ENCODE data around the gene MAP2K5.

MAP2K5 gene

DNA sequence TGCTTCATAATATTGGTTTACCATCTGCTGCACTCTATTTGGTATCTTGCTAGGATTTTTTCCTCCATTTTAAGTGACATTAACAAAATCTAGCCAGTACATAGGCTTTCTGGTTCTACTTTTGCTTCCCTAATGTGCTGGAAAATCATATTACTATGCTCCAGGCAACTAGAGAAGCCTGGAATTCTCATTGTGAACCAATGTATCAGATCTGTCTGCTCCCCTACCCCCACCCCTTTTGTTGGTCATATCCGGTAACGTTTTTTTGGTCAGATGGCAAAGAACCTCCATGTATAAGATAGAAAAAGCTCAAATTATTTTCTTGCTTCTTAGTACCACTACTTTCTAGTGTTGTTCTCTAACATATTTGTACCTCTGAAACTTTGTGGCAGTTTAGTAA lies 17.1 kb downstream of the MAP2K5 start:
- DNase-seq (ENCODE audit: low read depth): no peak

DNA sequence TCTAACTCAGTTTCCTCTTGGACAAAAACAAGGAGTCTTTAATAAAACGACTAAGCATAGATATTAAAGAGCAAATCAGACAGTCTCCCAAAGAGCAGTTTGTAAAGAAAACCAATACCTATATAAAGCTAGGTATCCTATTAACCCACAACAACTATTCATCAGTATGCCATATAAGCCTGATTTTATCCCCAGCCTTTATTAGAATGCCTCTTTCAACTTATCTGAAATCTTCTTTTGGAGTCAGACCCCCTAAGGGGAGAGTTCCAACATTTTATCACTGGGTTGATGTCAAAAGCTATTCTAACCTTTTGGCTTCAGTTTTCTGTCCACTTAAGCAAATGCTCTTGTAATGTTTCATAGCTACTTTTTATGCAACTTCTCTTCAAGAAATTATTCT lies 17.8 kb downstream of the MAP2K5 start:
- DNase-seq (ENCODE audit: low read depth): no peak

DNA sequence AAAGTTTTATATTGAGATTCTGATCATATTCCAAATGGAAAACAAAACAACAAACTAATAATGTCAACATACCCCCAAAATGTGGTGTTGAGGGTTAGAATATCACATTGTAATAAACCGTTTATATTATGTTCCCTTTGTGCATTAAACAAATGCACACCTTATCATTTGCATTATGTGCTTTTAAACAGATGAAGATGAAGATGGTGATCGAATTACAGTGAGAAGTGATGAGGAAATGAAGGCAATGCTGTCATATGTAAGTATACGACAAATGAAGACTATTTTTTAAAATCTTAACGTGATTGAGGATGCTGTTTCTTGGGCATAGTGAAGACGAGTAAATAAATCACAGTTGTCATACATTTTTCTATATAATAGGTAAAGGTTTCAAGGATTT lies 20.6 kb downstream of the MAP2K5 start:
- DNase-seq (ENCODE audit: low read depth): no peak

DNA sequence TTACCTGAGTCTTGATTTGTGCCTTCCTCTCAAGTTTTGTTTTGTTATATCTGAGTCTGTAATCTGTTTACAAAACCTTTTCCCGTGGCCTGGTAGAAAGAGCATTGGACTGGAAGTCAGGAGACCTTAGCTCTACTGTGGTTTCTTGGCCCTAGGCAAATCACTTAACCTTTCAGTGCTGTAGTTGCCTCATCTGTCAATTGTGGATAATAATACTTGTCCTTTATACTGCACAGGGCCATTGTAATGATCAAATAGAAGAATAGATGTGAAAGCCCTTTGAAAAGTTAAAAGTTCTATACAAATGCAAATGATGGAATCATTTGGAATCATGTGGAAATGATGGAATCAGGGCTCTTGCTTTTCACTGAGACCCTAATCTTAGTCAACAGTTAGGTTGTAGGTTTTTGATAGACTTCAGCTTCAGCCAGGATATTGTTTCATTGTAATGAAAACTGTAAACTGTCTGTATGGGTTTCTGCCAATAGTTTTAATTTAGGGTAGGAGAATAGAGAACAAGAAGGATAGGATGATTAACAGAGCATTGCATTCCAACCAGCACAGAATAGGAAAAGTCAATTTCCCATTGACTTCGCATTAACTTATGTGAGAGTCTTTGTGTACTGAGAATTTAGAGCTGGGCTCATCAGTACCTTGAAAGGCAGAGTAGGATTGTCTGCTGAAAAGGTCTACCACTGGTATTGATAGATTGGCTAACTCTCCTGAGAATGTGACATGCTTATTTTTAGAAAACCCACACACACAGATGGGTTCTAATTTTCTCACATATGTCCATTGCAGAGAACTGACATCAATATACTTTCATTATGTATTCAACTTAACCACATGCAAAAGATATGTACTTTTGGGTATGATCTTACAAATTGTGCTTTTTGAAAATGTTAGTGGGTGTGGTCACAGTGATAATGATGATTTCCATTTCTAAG lies 21.8 kb downstream of the MAP2K5 start:
- DNase-seq (ENCODE audit: low read depth): no peak

DNA sequence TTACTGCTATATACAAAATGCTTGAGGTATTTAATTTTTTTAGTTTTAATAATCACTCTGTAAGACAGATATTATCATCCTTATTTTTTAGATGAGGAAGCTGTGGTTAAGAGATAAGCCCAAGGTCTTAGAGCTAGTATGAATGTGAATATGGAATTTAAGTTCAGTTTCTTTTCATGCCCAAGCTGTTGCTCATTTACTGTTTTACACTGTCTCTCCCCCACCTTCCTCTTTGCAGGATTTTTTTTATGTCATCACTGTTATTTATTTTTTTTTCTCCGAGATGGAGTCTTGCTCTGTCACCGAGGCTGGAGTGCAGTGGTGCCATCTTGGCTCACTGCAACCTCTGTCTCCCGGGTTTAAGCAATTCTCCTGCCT lies 22.5 kb downstream of the MAP2K5 start:
- DNase-seq (ENCODE audit: low read depth): no peak

DNA sequence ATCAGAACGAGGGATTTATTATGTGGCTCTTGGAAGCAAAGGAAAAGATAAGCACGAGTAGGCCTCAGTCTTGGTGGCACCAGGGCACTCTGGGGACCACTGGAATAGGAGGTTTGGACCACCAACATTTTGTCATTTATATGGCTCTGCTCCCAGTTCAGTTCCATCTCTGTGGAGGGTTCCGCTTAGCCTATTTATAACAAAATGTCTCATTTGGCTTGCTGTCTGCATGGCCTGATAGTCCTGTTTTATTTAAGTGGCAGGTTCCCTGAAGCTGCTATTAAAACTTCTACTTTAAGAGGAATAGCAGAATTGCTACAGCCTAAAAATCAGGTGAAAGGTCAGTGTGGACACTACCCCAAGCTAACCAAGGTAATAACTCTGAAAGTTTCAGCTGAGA lies 27.2 kb downstream of the MAP2K5 start:
- DNase-seq (ENCODE audit: low read depth): no peak

DNA sequence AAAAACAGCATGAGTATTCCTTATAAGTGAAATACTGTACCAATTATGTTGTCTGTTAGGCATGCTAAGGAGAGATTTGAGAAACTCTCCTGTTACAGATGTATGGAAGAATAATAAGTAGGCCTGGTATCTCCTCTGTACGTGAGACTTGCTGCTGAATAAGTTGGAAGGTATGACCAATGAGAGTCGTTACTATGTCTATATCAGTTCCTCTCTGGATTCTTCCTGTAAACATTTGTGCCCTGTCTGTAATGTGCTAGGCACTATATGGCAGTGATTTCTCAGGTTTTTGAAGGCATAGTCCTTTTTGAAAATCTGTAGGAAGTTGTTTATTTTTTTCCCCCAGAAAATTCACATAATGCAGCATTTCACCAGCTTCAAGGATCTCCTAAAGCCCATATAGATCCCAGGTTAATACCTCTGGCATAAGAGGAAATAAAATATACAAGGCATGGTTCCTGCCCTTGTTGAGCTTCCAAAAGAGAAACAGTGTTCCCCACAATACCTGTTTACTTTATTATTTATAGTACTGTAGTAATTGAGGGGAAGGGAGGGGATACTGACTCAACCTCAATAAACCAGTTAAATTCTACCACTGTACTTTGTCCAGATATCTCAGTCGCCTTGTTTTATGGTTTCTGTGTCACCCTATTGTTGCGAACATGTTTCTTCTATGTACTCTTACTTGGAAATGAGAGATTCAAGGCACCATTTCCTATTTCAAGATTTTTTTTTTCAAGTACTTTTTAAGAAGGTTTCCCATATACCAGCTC lies 28.6 kb downstream of the MAP2K5 start:
- no peak for DNase-seq (ENCODE audit: low read depth)

DNA sequence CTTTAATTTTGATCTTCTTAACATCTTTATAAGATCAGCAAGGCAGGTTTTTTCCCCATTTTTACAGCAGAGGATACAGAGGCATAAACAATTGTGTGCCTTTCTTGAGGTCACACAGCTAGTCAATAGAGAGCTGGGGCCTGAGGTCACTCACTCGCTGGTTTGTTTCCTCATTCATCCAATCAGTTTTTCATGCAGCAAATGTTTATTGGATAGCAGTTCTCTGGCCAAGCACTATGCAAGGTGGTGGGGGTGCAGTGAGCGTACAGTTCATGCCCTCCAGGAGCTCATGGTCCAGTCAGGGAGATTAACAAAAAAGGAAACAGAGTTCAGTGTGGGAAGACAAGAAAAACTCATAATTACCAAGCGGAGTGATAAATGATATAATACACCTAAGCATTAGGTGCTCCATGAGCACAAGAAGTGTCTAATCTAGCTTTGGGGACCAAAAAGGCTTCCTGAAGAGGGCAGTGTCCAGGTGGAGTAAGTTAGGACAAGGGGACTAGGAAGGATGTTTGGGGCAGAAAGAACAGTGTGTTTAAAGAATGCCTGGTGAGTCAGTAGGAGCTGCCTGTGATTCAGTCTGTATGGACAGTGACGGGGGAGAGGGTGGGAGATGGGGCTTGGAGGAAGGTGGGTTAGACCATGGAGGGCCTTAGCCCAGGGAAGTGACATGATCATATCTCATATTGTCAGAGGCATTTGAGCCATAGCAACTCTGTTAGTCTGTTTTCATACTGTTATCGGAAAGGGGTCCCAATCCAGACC lies 29.3 kb downstream of the MAP2K5 start:
- no peak for DNase-seq (ENCODE audit: low read depth)

DNA sequence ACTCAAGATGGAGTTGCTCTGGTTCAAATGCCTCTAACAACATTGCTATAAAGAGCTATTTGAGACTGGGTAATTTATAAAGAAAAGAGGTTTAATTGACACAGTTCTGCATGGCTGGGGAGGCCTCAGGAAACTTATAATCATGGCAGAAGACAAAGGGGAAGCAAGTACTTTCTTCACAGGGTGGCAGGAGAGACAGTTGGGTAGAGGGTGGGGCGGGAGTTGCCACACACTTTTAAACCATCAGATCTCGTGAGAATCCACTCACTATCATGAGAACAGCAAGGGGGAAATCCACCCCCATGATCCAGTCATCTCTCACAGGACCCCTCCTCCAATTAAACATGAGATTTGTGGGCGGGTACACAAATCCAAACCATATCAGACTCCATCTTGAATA lies 30.7 kb downstream of the MAP2K5 start:
- DNase-seq (ENCODE audit: low read depth): no peak

DNA sequence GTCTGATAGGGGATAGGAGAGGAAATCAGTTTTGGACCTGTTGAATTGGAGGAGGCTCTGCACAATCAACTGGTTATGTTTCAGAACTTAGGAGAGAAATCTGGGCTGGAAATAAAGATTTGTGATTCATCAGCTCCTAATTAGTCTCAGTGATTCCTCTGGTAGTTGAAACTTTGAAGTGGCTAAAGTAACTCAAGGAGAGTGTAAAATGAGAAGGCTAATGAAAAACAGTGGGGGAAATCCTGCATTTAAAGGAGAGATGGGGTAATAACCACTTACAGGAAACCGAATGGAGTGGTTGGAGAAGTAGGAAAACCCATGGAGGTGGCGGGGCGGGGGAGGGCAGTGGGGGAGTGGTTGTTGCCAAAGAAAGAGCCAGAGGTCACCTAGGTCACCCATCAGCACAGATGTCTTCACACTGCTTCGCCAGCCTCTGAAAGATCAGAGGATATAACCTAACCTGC lies 32.6 kb downstream of the MAP2K5 start:
- DNase-seq (ENCODE audit: low read depth): no peak

DNA sequence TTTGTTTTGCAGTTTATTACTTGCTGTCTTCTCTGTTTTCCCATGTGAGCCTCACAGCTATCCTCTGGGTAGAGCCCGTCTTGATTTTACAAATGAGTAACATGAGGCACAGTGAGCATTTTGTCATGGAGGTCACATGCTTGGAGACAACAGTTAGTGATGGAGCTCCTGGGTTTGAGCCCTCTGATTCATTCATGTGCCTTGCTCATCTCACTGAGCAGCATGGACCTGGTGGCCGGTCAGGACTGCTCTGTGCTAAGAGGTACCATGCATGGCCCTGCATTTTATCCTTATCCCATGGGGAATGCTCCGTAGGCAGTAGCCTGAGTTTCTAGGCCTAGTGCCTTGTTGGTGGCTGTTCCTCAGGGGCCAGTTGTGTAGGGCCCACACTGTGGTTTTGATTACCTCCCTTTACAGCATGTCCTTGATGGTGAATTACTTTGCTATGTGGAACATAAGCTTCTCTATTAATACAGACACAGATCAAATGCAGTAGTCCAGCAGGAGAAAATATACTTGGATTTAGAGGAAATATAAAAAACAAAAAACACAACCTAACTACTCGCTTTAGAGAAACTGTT lies 35.6 kb downstream of the MAP2K5 start:
- no peak for DNase-seq (ENCODE audit: low read depth)

DNA sequence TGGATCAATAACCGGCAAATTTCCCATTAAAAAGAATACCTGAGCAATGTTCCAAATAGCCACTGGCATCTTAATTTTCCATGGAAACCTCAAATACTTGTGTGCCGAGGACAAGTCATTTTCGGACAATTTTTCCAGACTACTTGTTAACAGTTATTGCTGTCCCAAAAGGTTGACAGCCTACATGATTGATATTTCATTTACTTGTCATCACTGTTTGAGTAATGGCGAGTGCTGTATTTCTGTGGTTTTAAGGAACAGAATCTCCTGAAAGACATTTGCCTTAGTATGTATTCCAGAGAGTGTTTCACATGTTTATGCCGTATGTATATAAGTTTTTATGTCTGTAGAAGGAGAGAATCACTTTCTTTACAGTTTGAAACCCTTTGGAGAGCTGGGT lies 36.7 kb downstream of the MAP2K5 start:
- DNase-seq (ENCODE audit: low read depth): no peak

DNA sequence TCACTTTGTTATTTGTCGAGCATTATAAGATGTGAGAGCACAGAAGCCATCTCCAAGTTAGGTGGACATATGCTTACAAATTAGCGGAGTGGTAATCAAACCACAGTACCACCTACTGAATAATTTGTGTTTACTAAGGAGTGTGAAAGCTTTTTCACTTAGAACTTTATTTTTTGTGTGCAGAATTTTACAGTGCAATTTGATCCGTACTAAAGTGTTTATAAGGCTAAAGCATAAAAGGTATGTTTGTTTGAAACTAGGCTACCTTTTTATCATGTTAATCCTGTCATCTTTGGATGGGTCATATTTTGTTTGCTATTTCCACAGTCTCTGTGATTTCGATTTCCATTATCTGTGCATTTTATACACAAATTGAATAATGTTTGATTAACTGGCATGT lies 37.5 kb downstream of the MAP2K5 start:
- no peak for DNase-seq (ENCODE audit: low read depth)

DNA sequence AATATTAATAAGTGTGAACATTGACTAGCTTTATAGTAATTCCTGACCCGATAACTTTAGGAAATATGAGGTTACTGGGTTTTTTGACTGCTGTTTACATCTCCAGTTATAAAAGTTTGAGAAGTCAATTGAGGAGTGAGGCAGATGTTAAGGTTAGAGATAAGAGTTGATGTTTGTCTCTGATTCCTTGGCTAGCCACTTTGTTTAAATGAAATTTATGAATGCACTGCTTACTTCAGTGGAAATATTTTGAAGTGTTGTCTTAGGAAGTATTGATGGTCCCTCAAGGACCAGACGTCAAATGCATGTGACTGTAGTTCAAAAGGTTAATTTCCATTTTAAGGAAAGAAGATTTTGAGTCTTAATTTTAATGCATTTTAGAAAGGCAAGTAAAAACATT lies 41.7 kb downstream of the MAP2K5 start:
- no peak for DNase-seq (ENCODE audit: low read depth)

DNA sequence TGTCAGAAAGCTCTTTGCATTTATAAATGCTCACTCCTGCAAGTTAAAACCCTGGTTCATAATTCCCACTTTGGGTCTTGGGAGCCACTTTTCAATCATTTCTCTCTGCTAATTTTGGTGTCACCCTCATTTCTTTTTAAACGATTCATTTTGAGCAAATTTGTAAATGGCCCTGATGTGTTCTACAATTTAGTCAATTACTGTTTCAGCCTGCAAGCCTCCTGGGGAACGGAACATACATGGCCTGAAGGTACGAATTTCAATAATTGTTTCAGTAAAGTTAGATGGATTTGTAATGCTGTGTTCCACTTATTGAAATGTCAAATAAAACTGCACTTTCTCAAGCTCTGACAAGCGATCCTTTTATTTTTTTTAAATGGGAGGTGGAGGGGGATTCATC lies 43.2 kb downstream of the MAP2K5 start:
- no peak for DNase-seq (ENCODE audit: low read depth)

DNA sequence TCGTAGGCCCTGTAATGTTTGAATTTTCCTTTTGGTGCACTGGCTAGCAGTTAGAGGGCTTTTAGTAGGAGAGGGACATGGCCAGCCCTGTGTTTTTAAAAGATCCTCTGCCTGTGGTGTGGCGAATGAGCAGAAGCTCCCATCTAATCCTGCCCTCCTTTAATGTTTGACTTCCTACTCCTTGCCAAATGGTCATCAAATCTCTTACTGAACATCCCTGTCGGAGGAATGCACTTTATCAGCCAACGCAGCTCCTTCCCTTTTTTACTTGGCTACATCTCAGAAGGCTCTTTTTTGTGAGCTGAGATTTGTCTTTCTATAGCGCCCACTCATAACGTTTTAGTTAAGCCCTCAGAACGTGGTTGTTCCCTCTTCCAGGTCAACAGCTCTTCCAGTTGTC lies 44.8 kb downstream of the MAP2K5 start:
- DNase-seq (ENCODE audit: low read depth): no peak

DNA sequence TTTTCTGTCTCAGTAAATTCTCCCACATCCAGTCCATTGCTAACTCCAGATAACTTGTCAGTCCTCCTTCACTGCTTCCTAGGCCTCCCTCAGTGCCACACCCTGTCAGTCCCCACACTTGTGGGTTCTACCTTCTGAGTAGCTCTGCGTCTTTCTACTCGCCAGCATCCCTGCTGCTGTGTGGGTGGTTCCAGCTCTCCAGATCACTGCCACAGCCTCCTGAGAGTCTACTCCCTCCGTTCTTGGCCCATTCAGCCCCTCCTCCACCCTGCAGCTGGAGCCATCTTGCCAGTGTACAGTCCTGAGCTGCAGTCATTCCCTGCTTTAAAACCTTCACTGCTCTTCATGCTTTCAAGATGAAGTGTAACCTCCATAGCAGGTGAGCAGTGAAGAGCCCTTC lies 45.3 kb downstream of the MAP2K5 start:
- DNase-seq (ENCODE audit: low read depth): no peak

DNA sequence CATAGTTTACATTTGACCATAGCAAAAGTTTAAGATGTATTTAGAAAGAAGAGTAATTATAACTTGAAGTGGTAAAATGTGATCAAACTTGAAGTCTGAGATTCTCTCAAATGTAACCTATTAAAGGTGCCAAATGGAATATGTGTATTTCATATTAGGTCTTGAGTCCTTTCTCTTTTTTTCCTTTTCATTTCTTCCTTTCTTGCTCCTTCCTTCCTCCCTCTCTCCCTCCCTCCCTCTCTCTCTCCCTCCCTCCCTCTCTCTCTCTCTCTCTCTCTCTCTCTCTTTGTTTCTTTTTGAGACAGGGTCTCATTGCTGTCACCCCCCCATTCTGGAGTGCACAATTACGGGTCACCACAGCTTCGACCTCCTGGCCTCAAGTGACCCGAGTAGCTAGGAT lies 47.7 kb downstream of the MAP2K5 start:
- no peak for DNase-seq (ENCODE audit: low read depth)

DNA sequence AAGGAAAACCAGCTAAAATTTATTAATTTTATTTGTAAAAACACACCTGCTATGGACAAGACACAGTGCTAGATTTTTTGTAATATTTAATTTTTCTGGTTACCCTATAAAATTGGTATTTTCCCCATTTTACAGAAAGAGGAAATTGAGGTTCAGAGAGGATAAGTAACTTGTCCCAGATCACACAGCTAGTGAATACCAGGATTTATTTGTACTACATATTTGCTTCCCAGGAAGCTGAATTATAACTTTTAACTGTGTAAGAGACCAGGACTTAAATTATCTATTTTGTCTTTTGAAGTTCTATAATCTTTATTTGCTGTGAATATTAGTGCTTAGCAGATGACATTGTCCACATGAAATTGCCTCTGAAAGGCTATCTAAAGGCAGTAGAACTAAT lies 49.7 kb downstream of the MAP2K5 start:
- DNase-seq (ENCODE audit: low read depth): no peak

DNA sequence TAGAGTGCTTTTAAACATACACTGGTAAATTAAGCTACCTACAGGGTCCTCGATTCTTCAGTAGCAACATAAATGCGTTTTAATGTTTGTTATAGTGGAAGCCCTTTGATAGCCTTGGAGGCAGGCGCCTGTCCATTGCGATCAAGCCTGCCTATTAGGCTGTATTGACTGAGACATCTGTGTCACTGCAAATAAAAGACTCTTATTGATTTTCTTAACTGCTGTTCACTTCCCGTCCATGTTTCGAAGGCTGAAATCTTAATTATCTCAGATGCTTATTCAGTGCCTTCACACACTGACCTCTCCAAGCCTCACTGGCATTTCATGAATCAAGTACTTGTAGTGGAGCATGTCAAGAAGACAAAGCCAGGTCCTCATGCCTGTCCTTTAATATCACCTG lies 51.1 kb downstream of the MAP2K5 start:
- DNase-seq (ENCODE audit: low read depth): no peak

DNA sequence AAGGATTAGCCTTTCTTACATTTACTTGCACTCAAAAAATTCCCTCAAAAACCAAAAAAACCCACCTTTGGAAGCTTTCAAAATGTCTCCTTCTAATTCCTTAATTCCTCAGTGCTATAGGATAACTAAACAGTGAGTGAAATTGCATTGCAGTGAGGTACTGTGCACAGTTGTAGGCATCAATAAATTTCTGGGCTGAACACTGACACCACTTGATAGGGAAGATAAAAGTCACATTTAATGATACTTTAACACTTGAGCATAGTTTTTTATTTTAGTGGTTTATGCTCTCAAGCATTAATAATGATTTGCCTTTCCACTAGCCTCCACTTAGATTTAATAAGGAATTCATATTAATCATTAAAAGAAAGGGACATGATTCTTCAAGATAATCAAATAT lies 52.3 kb downstream of the MAP2K5 start:
- no peak for DNase-seq (ENCODE audit: low read depth)

DNA sequence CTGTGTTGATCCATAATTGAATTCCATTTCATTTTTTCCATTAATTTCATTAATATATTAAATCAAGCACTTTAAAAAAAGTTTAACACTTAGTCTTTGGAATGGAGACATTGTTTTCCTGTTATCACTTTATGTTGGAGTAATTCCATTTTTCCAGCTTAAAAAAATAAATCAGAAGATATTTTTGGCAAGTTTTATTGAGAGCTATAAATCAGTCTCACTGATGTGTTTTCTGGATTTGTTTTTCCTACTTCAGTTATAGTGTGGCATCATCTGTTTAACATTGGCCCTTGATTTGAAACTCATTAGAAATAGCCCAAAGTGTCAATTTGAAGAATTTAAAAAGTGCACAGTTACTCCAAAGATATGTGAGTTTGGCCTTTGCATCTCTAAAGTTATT lies 53.1 kb downstream of the MAP2K5 start:
- DNase-seq (ENCODE audit: low read depth): no peak

All from activated gamma-delta T cell treated with anti-CD3 and anti-CD28 coated beads, Interleukin-2, amount 50 U/mL, for 16 hours (primary cell).